Measurements from ENCODE around the gene SP7. TPM values are rescaled to one million over a fixed set of nuclear protein-coding genes. Genes with fewer than 3 reads are reported as not detected.

Gene SP7
- total RNA-seq, 1 experiment from 2014 or later = not detected

- H3K23me2 ChIP-seq (ENCODE audit: insufficient read length, low read depth, low read length, poor library complexity, severe bottlenecking) = peaks cover 12% of the 10 kb centered on the region
- no peak within 1 kb of the TSS for H4K8ac ChIP-seq (replicated peaks; ENCODE audit: insufficient read length, low read depth, low read length)
- H2BK120ac ChIP-seq (ENCODE audit: low read depth, low read length, poor library complexity, severe bottlenecking) = no peak within 1 kb of the TSS
- H3K9ac ChIP-seq (ENCODE audit: extremely low read depth, insufficient read length, low read length) = peak within 1 kb of the TSS; percentile 73
- peak within 1 kb of the TSS; percentile 64 for H3K18ac ChIP-seq (ENCODE audit: insufficient read length, low read depth, low read length)
- no peak within 1 kb of the TSS for H2BK12ac ChIP-seq (ENCODE audit: insufficient read length, low read depth, low read length)
- H3K4me2 ChIP-seq (ENCODE audit: insufficient read depth, insufficient read length, low read length) = peak within 1 kb of the TSS; percentile 83
- no CpG with 5 or more reads among the region's 51 CpGs for WGBS (ENCODE audit: extremely low coverage, insufficient read length, low lambda C conversion rate)
- Mint-ChIP-seq H3K4me1 (peaks cover 17 to 25% of the 10 kb centered on the region in 2 experiments), H3K27me3 (ENCODE audit: low read depth) (peaks cover 1% of the 10 kb centered on the region; the same call in 1 of the 2 replicates), H3K4me3 (peak within 1 kb of the TSS; percentile 92 to 99), H3K9me3 (no peaks in the 10 kb centered on the region; a peak in 1 of 5 replicates), H3K36me3 (ENCODE audit: insufficient read depth in 1 of 3, low read depth in 3 of 3) (peaks cover 17 to 65% (median 50%) of the 10 kb centered on the region in 3 experiments; a peak in 6 of 7 replicates), H3K27ac (peak within 1 kb of the TSS; percentile 89 to 94 (median 93); a peak in 6 of 7 replicates)
- H2AK5ac ChIP-seq (ENCODE audit: insufficient read length, low read length) = no peak within 1 kb of the TSS
- peaks cover 5% of the 10 kb centered on the region; the same call in 1 of the 2 replicates for H3K79me2 ChIP-seq (ENCODE audit: insufficient read depth, low read length)
- H2AFZ ChIP-seq (ENCODE audit: low read length) = no peak within 1 kb of the TSS
- H3K27me3 ChIP-seq (ENCODE audit: insufficient read depth, low read length) = no peaks in the 10 kb centered on the region
- H2BK5ac ChIP-seq (ENCODE audit: insufficient read length, low read length) = no peak within 1 kb of the TSS
- peak; percentile 98 for DNase-seq
- 0 out of 2 replicates have a peak within 1 kb of the TSS, but pooled peaks have one; percentile 58 for H3K14ac ChIP-seq (ENCODE audit: insufficient read depth, low read length)
- H3K56ac ChIP-seq (ENCODE audit: insufficient read length, low read depth, low read length) = no peak within 1 kb of the TSS
- no peaks in the 10 kb centered on the region for H3K4me1 ChIP-seq (ENCODE audit: insufficient read depth, low read length)
- no peak within 1 kb of the TSS for H2BK20ac ChIP-seq (ENCODE audit: low read depth, low read length, poor library complexity, severe bottlenecking)
- no peaks in the 10 kb centered on the region for H3K9me3 ChIP-seq (ENCODE audit: control insufficient read depth, low read depth, low read length)
- no peak within 1 kb of the TSS for H3K23ac ChIP-seq (ENCODE audit: insufficient read length, low read depth, low read length)
- H3K4ac ChIP-seq (ENCODE audit: low read depth, low read length) = no peak within 1 kb of the TSS
- H3K79me1 ChIP-seq (ENCODE audit: insufficient read depth, low read depth, low read length, poor library complexity, severe bottlenecking) = peaks cover 3% of the 10 kb centered on the region
- H3K27ac ChIP-seq (ENCODE audit: insufficient read length, low read depth, low read length) = no peak within 1 kb of the TSS
- H4K91ac ChIP-seq (ENCODE audit: insufficient read length, low read depth, low read length) = no peak within 1 kb of the TSS
- H3T11ph ChIP-seq (ENCODE audit: low read length) = no peak within 1 kb of the TSS
- H4K5ac ChIP-seq (ENCODE audit: insufficient read length, low read depth, low read length) = no peak within 1 kb of the TSS
- TF ChIP-seq, protein P1, sequence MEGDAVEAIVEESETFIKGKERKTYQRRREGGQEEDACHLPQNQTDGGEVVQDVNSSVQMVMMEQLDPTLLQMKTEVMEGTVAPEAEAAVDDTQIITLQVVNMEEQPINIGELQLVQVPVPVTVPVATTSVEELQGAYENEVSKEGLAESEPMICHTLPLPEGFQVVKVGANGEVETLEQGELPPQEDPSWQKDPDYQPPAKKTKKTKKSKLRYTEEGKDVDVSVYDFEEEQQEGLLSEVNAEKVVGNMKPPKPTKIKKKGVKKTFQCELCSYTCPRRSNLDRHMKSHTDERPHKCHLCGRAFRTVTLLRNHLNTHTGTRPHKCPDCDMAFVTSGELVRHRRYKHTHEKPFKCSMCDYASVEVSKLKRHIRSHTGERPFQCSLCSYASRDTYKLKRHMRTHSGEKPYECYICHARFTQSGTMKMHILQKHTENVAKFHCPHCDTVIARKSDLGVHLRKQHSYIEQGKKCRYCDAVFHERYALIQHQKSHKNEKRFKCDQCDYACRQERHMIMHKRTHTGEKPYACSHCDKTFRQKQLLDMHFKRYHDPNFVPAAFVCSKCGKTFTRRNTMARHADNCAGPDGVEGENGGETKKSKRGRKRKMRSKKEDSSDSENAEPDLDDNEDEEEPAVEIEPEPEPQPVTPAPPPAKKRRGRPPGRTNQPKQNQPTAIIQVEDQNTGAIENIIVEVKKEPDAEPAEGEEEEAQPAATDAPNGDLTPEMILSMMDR (conservative IDR thresholded peaks at IDR 0.05) = peak; percentile 35; the same call in 2 of the 3 replicates
- H2BK15ac ChIP-seq (ENCODE audit: low read depth, low read length) = no peak within 1 kb of the TSS
- no peaks in the 10 kb centered on the region for H4K20me1 ChIP-seq (ENCODE audit: control insufficient read depth, insufficient read depth, insufficient read length)
Observed at GRCh38 chr12:53299454-53300180, 36.5 kb downstream of the SP7 start, which contains the start of gene MYG1. Gene MYG1 (plus strand): TSS chr12:53299695. CDS start chr12:53299738, 43 bp downstream.
